Measurements from ENCODE around the gene EXTL1.

Gene EXTL1

DNA sequence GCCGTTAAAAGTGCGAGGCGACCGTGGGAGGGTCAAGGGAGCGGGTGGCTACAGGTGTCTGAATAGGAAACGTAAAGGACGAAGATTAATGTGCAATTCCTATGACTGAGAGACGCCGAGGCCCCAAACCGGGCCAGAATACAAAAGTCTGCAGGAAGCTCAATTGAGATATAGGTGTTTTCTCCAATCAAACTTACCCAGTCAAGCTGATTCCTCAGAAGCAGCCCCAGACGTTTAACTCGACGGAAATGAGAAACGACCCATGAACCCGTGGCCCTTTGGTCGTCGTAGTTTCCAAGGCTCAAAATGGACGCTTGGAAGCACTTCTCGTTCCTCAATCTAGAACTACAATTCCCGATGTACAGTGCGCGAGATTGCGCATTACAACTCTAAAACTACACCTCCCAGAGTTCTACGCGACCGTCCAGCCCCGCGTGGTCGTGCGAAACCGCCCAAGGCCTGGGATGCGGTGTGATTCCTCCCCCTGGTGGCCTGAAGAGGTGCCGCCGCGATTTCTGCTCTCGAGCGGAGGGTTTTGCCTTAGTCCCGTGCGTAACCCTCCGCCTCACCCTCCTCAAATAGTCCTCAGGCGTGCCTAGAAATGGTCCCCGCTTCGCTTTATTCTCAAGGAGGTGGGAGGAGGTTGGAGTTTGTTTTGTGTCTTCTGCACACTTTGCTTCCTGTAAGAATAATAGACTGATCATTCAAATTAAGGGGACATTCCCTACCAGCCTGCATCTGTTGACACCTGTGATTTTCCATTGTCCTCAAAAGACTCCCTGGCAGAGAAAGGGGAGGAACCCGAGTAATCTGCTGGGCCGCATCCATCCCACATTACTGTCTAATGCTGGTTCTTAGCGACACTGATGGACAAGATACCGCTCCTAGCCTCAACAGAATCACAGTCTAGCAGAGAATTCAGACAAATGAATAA is 23.5 kb upstream of the EXTL1 start, which contains the start of gene PAFAH2:
PAFAH2 (minus strand) TSS at position 236 of the 934 bp plus-strand sequence. CDS start 7,247 bp downstream, outside the sequence.
- peak; percentile 100 for DNase-seq (ENCODE audit: low spot score)

- no peak for DNase-seq (ENCODE audit: low spot score)
These were observed 22.4 kb upstream of the EXTL1 start for GRCh38 chr1:25999041-25999800.

GRCh38 chr1:26003262-26003661 is 18.3 kb upstream of the EXTL1 start:
- DNase-seq (ENCODE audit: low spot score) = no peak

GRCh38 chr1:26003756-26004155 is 17.8 kb upstream of the EXTL1 start:
- DNase-seq (ENCODE audit: low spot score) = no peak

- no peak for DNase-seq (ENCODE audit: low spot score)
These were observed 16.0 kb upstream of the EXTL1 start for GRCh38 chr1:26005434-26006105.

DNA sequence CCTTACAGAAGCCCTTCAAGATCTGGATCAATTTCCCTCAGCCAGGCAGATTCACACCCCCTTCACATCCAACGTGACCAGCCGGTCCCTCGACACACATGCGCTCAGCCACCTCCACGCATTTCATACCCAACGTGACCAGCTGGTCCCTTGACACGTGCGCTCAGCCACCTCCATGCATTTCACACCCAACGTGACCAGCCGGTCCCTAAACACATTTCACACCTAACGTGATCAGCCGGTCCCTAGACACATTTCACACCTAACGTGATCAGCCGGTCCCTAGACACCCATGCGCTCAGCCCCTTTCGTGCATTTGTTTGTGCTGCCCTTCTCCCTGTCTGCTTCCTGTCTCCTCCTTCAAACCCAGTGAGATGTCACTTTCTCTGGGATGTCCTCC is 14.9 kb upstream of the EXTL1 start:
- DNase-seq (ENCODE audit: low spot score) = no peak

- DNase-seq (ENCODE audit: low spot score) = no peak
These were observed 11.7 kb upstream of the EXTL1 start for GRCh38 chr1:26009796-26010447.

DNA sequence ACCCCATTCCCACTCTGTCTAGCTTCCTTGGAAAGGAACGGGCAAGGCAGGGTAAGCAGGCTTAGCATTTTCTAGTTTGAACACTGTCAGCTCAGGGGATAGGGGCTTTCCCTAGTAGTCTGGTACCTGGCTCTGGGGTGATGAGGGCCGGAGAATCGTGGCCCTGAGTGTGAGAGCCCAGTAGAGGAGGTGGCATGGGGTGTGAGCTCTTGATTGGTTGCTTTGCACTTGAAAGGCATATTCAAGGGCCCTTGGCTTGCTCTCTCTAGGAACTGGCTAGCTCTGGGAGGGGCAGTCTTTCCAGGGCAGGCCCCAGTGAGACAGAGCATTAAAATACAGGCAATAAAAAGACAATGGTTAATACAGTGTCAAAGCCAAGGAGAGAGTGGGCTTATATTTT is 10.8 kb upstream of the EXTL1 start:
- no peak for DNase-seq (ENCODE audit: low spot score)

DNA sequence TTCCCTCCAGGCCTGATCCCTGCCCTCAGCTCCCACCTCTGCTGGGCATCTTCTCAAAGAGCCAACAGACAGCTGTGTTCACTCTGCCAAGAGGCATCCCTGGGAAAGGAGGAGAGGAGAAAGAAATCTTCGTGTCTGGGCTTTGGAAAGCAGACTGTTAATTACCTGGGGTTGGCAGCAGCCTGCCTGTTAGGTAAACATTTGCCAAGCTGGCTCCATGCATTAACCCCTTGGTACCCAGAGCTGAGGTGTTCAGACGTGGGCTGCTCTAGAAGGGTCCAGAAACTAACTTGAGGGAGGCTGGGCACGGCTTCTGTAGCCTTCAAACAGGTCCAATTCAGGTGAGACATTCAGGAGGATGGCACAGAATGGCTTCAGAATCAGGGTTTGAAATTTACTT is 8.7 kb upstream of the EXTL1 start:
- DNase-seq (ENCODE audit: low spot score) = no peak

DNA sequence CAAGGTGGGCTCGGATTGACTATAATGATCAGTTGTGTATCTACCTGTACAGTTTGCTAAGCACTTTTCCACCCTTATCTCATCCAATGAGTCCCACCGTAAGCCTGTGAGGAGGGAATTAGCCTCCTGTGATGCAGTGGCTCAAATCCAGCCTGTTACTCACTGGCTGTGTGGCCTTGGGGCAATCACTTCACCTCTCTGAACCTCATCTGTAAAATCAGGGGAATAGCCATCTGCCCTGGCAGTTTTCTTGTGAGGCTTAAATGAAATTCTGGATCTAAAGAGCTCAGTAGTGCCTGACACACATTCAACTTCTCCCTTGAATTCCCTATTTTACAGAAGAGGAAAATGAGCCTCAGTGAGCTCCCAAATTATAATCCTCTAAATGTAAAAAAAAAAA is 7.4 kb upstream of the EXTL1 start:
- no peak for DNase-seq (ENCODE audit: low spot score)

GRCh38 chr1:26015358-26015757 is 6.2 kb upstream of the EXTL1 start:
- peak; percentile 49 for DNase-seq (ENCODE audit: low spot score)

- DNase-seq (ENCODE audit: low spot score) = no peak
These were observed 5.2 kb upstream of the EXTL1 start for GRCh38 chr1:26016258-26016952.

GRCh38 chr1:26016953-26017545 is 4.5 kb upstream of the EXTL1 start:
- DNase-seq (ENCODE audit: low spot score) = no peak

GRCh38 chr1:26017606-26018005 is 4.0 kb upstream of the EXTL1 start:
- DNase-seq (ENCODE audit: low spot score) = no peak

DNA sequence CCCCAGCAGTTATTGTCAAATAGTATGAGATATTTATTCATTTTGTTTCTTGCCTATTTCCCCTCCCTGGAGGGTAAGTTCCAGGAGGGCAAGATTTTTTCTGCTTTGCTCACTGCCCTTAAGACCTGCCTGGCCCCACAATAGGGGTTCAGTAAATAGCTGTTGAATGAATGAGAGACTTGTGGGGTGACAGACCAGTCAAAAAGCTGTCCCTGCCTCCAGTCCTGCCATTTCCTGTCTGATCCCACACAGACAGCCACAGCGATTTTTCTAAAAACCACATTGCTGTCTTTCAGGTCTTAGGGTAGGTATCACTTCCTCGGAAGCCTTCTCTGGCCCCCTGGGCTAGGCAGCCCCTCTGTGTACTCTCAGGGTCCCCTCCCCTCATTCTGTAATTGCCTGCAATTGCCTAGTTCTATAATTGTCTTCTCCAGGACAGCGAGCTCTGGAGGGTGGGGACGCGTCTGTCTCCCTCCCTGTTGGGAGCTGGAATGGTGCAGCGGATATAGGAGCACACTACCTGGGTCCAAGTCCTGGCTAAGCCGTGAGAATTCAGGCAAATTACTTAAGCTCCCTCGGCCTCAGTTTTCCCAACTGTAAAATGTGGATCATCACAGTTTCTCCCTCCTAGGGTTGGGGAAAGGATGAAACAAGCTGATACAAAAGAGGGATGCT is 1.8 kb upstream of the EXTL1 start:
- no peak for DNase-seq (ENCODE audit: low spot score)

DNA sequence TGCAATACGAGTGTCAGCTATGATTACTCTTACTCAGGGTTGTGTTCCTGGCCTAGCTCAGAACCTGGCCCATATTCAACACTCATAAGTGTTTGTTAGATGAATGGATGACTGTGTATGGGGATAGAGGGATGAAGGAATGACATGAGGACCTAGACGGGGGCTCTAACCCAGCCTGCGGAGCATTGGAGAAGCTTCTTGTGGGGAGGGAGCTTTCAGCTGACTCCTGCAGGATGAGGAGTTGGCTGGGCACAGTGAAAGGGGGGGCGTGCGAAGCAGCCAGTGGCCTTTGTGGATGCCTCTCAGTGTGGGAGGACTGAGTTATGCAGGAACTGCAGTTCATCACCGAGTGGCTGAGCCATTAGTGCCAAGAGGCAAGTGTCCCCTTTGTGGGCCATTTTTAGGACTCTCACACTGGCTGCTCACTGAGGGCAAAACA is 1.2 kb upstream of the EXTL1 start:
- no peak for DNase-seq (ENCODE audit: low spot score)

DNA sequence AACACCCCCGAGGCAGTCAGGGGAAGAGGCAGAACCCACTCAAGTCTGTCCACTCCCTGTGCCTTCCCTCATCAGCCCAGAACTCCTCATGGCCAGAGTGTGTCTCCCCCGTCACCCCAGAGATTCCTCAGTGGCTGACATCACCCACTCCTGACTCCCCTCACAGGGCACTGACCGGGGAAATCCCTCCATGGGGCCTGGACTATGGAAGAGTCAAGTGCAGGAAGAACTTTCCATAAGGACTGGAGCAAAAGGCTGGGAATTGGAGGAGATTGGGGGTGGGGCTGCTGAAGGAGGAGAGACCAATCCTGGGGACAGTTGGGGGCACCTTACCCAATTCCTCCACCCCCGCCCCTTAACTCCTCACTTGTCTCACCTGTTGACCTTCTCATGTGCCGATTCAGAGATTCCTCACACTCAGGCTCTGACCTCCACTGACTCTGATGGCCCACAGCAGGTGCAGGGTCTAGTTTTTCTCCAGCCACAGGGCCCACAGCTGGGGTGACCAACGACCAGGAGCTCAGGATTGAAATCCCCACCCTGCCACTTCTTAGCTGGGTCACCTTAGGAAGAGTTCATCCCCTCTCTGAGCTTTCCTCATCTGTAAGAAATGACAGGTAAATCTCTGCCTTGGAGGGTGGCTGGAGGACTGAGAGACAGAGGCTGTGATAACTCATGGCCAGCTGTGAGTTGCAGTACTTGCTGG is 481 bp upstream of the EXTL1 start:
- DNase-seq (ENCODE audit: low spot score) = no peak

DNA sequence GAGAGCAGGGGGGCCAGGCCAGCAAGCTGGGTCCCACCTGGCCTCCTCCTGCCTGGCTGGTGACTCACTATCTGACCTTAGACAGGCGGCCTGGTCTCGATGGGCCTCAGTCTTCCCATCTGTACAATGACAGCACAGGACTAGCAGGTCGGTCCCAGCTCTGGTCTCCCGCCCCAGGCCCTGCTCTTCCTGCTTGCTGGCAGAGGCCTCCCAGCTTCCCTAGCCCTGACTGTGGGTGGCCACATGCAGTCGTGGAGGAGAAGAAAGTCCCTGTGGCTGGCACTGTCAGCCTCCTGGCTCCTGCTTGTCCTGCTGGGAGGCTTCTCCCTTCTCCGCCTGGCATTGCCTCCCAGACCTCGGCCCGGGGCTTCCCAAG is 817 bp downstream of the EXTL1 start:
- DNase-seq (ENCODE audit: low spot score) = no peak

DNA sequence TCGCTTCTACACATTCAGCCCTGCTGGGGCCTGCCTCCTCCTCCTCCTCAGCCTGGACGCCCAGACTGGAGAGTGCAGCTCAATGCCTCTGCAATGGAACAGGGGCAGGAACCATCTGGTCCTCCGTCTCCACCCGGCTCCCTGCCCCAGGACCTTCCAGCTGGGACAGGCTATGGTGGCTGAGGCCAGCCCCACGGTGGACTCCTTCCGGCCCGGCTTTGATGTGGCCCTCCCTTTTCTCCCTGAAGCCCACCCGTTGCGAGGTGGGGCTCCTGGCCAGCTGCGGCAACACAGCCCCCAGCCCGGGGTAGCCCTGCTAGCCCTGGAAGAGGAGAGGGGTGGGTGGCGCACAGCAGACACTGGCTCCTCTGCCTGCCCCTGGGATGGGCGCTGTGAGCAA is 1.4 kb downstream of the EXTL1 start:
- no peak for DNase-seq (ENCODE audit: low spot score)

DNA sequence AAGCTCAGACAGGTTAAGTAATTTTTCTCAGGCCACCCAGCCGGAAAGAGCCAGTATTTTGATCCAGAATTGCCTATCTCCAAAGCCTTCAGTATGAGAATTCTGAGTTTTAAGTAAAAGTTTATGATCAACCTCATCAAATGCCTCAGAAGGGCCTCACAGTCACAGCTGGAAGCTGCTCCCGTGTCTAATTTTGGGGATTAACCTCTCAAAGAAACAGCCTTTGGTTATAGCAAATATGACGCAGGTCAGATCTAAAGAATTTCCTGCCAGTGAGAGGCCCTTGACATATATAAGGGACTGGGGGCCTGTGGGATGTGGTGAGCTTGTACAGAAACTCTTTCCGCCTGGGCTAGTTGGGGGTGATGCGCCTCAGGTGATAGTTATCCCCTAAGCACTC is 2.3 kb downstream of the EXTL1 start:
- DNase-seq (ENCODE audit: low spot score) = no peak
